NCI-H128 (cell line): ENCODE results near the gene PEAK1.
"Not testable (repeated sequence)": the region's sequence is repeated elsewhere in the genome, so short reads cannot be mapped to it uniquely, and the experiment has no call there.

Source experiments
- DNase-seq: peaks from one replicate; lab custom pipeline; 2025; ENCODE audit not compliant: unreplicated experiment; lab: John Stamatoyannopoulos, UW

The PEAK1 gene

GRCh38 chr15:77421370-77421700, 1.4 kb upstream of the PEAK1 start:
- no peak for DNase-seq

GRCh38 chr15:77420610-77421369, 886 bp upstream of the PEAK1 start, which contains the start of gene HMG20A:
TSS of gene HMG20A (plus strand) at chr15:77420888. CDS start at chr15:77458408, 37,520 bp downstream.
- no peak for DNase-seq

- DNase-seq: no peak
Measured at GRCh38 chr15:77418966-77419835, 703 bp downstream of the PEAK1 start.

- no peak for DNase-seq
Measured at GRCh38 chr15:77418391-77418965, 1.4 kb downstream of the PEAK1 start.

GRCh38 chr15:77417602-77418001, 2.3 kb downstream of the PEAK1 start:
- no peak for DNase-seq

GRCh38 chr15:77416954-77417353, 3.0 kb downstream of the PEAK1 start:
- no peak for DNase-seq

- no peak for DNase-seq
Measured at GRCh38 chr15:77416148-77416455, 3.8 kb downstream of the PEAK1 start.

GRCh38 chr15:77415450-77416147, 4.3 kb downstream of the PEAK1 start:
- DNase-seq: no peak

GRCh38 chr15:77414789-77415442, 5.0 kb downstream of the PEAK1 start:
- DNase-seq: no peak

GRCh38 chr15:77413699-77414349, 6.1 kb downstream of the PEAK1 start:
- no peak for DNase-seq

GRCh38 chr15:77412972-77413698, 6.8 kb downstream of the PEAK1 start:
- DNase-seq: no peak

GRCh38 chr15:77411619-77411976, 8.3 kb downstream of the PEAK1 start:
- DNase-seq: no peak

- no peak for DNase-seq
Measured at GRCh38 chr15:77410701-77411618, 8.9 kb downstream of the PEAK1 start.

GRCh38 chr15:77410157-77410500, 9.8 kb downstream of the PEAK1 start:
- DNase-seq: not testable (repeated sequence)

GRCh38 chr15:77409259-77410156, 10.4 kb downstream of the PEAK1 start:
- DNase-seq: no peak

GRCh38 chr15:77406846-77407245, 13.1 kb downstream of the PEAK1 start:
- DNase-seq: no peak

- DNase-seq: not testable (repeated sequence)
Measured at GRCh38 chr15:77406173-77406759, 13.6 kb downstream of the PEAK1 start.
